Right forelimb (tissue), 1 donor: ENCODE measurements around the gene SGIP1.
"Not testable (repeated sequence)": the region's sequence is repeated elsewhere in the genome, so short reads cannot be mapped to it uniquely, and the experiment has no call there.

ENCODE experiments used
- DNase-seq: peaks from one replicate; pipeline ENCODE4 v3.0.0-alpha.2; 2018

SGIP1 gene

DNA sequence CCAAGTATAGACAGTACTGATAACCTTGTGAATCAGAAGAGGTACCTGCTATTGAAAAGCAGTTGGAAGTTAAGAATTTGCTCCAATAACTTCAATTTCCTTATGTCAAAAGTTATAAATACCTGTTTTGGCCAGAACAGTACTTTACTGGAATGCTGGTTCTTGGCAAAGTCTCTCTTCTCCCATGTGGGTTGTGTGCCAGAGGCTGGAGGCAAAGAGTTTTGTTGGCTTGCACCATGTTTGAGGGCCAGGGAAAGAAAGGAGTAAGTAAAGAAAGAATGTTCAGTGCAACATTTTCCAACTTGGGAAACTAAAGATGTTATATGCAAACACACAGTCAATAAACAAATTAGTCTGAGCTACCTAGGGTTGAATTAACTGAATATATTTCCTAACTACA lies 151.3 kb downstream of the SGIP1 start:
- no peak for DNase-seq

DNA sequence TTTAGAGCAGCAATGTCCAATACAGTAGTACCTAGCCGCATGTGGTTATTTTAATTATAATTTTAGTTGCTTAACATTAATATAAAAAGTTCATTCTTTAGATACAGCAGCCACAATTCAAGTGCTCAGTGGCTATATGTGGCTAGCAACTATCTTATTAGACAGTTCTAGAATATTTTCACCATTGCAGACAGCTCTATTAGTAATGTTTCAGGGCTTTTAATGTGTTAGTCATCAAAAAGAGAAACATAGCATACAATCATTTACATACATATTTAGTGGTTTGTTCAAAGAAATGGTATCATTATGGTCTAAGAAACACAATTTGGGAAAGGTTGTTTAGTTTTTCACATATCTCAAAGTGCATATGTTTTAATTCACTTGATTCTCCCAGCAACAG lies 151.7 kb downstream of the SGIP1 start:
- no peak for DNase-seq

DNA sequence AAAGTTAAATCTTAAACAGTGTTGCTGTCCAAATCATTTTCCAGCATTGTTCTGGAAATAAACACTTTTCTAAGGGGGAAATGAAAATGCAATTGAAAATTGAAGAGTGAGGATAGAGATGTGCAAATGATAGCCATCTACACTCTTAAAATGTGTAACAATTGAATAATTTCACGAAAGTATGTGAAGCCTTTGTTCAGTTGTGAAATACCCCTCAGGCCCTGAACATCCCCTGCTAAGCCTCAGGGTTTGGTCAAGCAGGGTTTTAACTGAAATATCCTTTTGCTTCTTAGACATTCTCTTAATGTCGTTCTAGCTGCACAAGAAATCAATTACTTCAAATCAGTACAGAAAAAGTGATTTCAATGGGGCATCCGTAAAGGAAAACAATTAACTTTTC lies 152.5 kb downstream of the SGIP1 start:
- DNase-seq, result no peak

DNA sequence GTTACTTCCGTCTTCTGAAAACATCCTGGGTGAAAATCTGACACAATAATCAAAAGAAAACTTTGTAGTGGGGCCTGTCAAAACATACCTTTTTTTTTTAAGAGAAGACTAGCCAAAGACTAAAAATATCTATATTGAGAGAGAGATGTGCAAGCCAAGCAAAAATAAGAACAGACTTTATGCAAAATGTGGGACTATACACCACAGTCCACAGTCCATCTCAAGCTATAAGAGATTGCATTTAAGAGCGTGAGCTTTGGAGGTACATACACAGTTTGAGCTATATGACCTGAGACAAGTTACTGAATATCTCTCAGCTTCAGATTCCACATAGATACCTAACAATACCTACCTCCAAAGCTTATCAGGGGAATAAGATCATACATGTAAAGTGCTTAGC lies 153.4 kb downstream of the SGIP1 start:
- no peak for DNase-seq

DNA sequence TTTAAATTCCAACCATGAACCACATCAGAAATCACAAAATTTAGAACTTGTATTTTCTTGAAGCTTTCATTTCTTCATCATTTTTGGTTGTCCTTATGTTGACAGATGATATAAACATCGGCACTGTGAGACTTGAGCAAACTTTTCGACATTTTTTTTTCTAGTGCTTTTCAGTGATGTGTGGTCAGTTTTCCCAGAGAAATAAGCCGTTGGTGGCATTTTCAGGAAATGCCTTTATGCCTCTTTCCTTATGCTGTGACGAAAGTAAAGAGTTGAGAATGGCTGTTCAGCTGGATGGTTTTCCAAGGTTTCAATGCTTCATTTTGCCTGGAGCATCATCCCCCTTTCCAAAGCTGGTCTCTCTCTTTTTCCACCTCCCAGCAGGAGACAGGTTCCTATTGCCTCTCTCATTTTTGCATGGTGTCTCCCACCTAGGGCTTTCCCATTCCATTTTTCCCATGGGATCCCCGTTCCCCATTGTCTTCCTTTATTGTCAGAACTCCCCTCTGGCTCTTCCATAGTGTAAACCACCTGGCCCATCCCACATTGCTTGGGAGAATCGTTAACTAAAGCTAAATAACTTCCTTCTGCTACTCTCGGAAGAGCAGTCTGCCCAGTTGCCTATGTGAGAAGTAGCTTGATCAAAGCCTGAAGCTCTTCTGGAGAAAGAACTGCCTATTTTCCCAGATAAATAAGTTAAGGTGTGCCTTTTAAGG lies 156.9 kb downstream of the SGIP1 start:
- DNase-seq, result no peak

DNA sequence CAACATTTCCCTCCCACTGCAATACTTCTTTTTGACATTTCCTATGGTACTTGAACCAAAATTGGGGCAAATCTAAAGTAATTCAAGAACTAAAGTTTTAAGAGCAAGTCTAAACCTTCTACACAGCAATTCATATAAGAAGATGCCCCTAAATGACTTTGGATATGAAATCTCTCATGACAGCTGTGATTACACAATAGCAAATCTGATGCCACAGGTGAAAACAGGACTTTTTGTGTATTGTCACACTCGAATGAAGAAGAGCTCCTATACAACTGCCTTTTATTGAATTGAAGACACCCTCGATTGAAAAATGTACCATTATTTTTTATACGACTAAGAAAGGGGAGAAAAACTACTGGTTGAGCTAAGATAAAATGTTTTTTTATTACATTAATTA lies 158.7 kb downstream of the SGIP1 start:
- no peak for DNase-seq

DNA sequence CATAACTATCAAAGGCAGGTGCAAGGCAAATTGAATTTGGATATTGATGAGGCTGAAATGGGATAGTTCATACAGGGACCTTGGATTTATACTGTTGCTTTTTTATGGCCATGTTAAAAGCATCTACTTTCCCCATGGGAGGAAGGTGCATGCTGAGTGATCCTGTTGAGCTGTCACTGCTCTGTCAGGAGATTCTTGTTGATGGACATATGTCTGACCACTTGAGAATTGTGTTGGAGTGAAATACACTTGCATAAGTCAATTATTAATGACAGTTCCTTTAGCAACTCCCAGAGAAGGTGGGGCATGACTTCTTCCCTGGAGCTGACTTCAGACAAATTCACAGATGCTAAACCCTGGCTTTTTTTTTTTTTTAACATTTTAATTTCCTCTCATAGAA lies 159.9 kb downstream of the SGIP1 start:
- DNase-seq, result no peak

DNA sequence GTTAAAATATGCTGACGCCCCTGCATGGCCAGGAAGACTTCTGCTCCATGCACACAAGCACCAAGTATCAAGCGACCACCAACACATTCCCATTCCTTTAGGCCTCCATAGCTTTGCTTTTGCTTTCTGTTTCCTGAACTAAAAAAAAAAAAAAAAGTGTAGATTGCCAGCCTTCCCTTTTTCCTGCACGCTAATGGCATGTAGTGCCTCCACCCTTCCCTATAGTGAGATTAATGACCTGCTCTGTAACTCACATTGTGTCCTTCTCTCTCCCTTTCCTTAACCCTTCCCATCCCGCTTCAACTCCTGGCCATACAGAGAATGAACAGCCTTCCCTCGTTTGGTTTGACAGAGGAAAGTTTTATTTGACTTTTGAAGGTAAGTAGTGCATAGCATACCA lies 161.2 kb downstream of the SGIP1 start:
- no peak for DNase-seq

DNA sequence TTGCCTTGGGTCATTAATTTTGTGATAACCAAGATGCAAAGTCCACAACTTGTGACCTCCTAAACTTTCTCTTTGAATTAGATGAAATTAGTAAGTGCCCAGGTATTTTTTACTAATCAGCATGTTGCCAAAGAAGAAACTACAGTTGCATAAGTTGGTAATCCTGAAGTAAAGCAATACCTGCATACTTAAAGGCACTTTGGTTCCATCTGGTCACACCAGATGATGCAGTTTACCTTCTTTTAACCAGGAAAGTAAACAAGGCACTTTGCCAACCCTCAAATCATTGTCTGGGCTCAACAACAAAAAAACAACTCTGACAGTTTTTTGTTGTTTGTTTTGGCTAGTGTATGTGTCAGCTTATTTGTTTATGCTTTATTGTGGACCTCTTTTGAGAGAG lies 162.8 kb downstream of the SGIP1 start:
- no peak for DNase-seq

DNA sequence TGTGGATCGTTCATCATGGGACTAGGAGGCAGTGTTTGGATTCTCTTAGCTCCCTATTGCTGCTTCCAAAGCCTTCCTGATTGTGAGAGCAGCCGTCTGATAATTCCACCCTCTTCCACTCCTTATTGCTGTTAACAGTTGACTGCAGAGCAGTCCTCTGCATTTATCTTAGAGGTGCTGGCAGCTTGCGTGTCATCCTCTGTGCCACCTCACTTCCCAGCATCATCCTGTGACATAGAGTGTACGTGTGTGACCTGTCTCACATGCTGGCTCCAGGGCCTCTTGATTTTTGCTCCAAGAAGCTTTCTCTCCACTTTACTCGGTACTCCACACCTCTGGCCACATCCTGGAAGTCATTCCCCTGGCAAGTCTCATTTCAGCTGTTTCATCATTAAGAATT lies 165.3 kb downstream of the SGIP1 start:
- no peak for DNase-seq

DNA sequence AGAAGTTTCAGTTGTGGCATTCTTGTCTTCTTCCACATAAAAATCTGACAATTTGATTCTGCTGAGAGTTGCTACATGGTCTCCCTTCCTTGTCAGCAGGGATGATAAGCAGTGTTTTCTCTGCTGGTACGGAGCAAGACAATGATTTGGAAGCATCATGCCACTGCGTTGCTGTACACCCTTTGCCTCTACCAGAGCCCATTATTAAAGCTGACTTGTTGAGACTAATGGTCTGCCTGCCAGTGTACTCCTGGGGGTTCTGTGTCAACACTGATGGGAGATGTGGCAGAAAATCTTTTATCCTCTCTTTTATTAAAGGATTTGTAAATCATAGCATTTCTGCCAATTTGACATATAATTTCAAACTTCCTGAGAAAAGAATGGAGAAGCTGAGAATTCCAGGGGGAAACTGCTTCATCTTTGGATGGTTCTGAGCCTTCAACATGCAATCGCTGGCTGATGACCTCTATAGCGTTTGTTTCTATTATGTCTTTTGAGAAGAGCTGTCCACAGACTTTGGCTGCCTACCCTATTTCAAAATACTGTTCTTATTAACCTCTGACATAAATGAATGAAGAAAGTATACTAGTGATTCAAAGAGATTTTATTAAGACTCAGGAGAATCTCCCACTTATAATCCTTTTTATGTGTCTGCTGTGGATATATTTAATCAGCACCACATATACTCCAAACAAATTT lies 170.4 kb downstream of the SGIP1 start:
- DNase-seq, result no peak

DNA sequence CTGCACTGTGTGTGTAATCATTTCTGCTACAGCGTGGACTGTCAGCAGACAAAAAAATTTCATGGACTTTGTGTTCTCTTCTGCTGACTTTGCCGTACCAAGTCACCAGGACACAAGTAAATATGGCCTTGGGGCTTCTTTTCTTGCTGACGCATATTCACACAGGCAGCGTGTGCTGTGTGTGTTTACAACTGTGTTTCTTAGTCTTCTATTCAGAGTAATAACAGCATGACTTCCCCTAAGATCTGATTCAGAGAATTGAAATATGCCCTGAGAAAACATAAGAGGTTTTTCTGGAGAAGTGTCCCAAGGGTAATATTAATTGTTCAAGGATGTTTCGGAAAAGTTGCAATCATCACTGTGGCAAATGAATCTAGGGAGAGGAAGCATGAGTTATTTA lies 171.2 kb downstream of the SGIP1 start:
- DNase-seq, result no peak

DNA sequence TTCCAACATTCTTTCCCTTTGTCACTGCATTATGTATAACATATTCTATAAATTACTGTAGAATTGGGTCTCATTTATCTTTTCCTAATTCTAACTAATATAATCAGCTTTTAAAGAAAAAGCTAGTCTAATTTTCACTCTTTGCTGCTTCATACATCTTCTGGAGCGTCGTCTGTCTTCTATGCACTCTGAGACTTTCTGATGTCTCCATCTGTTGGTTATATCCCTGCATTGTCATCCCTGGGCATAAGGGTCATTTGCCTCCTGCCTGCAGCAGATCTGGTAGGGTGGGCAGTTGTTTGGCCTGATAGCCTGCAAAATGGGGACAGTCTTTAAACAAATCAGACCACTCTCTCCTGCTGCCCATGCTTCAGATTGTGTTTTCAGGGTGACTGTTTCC lies 177.5 kb downstream of the SGIP1 start:
- DNase-seq, result no peak

DNA sequence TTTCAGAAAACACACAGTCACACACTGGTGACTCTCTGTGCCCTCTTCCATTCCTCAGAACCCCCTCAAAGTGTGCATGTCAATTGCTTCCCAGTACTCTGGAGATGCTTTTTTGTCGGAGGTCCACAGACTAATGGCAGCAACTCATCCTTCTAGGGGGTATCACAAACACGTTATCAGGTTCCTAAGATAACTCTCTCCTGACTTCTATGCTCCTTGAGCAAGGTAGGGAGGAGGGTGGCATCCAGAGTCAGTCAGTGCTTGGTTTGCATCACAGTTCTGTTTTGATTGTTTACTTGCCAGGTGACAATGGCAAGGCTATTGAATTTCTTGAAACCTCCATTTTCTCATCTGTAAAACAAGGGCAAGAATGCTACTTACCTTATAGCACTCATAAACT lies 178.9 kb downstream of the SGIP1 start:
- no peak for DNase-seq

DNA sequence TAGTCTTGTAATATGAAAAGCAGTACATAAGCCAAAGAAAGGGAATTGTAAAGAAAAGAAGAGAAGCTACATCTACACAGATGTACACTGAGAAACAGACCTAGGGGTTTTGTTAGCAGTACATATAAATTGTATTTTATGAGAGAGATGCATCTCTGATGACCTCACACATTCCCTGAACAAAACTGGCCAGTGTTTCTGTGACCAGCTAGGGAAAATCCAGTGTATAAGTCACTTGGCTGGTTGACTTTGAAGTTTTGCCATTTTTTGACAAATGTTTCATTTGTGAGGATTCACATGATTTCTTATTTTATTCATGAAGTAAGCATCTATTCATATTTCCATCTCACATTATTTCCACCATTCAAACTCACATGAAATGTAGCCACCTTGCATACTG lies 190.0 kb downstream of the SGIP1 start:
- no peak for DNase-seq

DNA sequence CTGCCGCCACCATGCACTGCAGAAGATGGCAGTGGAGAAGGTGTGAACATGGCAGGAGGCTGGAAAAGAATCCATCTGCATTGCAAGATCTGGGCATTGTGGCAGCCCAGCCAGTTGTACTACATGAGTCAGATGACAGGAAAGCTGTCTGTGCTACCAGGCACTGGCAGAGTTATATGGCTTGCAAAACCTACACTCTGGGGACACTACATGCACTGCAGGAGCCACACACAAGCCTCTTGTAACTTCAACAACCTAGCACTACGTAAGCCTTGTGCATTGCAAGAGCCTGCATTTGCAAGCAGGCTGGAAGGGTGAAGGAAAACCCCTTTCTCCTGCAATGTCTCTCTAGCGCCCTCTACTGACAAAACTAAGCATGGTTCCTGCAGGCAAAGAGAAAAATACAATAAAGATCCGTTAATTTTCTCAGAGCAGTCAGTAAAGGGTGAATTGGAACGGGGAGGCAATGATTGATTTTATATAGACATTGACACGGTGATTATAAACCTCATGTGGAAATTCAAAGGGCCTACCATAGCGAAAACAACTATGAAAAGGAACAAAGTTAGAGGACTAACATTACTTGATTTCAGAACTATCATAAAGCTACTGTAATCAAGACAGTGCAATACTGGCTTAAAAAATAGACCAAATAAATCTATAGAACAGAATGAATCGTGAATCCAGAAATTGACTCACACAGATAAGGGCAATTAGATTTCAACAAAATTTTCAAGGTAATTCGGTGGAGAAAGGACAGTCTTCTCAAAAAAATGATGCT lies 192.1 kb downstream of the SGIP1 start:
- peak; percentile 51 for DNase-seq

DNA sequence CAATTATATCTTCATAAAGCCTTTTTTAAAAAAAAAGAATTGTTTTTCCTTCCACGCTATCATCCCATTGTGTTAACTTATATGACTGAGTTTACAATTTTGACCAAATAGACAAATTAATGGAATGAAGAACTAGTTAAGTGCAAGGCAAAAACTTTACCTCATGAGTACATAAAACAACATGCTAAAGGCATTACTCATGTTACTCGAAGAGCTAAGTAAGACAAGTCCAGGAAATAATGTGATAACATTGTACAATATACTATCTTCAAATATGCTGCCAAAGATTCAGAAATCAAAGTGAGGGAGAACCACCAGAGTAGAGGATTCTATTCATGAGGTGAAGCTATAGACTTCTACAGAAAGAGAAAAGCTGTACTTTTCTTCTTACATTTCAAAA lies 194.1 kb downstream of the SGIP1 start:
- no peak for DNase-seq

DNA sequence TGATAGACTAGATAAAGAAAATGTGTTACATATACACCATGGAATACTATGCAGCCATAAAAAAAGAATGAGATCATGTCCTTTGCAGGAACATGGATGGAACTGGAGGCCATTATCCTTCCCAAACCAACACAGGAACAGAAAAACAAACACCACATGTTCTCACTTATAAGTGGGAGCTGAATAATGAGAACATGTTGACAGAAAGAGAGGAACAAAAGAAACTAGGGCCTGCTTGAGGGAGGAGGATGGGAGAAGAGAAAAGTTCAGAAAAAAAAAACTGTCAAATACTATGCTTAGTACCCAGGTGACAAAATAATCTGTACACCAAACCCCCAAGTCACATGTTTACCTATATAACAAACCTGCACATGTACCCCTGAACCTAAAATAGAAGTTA lies 194.8 kb downstream of the SGIP1 start:
- DNase-seq, result not testable (repeated sequence)

DNA sequence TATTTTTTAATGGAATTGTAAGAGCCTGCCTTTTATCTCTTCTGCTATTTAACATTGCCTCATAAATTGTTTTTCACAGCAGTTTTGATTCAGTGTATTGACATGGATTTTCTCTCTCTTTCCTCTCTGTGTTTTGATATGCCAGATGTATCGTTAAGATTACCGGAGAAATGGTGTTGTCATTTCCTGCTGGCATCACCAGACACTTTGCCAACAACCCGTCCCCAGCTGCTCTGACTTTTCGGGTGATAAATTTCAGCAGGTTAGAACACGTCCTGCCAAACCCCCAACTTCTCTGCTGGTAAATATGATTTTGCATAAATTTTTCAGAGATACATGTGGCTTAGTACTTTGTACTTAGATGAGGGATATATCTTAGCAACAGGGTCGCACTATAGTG lies 195.2 kb downstream of the SGIP1 start:
- no peak for DNase-seq

DNA sequence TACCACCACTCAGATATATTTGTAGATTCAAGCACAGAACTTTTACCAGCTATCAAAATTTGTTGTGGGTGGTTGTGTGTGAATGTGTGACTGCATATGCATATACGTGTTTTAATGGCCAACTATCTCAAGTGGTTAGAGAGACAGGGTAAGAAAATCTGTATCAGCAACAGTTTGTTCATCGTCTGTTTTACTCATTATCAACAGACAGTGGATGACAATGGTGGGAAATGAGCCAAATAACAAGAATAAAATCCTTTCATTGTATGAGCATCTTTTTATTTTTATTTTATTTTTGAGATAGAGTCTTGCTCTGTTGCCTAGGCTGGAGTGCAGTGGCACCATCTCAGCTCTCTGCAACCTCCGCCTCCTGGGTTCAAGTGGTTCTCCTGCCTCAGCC lies 195.6 kb downstream of the SGIP1 start:
- DNase-seq, result no peak

DNA sequence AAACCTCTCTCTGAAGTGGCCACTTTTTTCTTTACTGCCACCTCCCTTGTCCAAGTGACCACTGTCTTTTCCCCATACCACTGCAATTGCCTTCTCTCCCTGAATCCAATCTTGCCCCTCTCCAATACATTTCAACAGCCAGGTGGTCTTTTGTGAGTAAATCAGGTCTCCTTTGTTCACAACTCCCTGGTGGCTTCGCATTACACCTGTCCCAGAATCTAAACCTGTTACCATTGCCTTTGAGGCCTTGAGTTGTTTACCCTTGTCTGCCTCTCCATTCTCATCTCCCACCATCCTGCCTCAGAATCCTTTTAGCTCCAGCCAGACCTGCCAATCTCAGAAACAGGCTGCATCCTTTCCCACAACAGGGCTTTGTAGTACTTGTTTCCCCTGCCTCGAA lies 196.5 kb downstream of the SGIP1 start:
- DNase-seq, result no peak

DNA sequence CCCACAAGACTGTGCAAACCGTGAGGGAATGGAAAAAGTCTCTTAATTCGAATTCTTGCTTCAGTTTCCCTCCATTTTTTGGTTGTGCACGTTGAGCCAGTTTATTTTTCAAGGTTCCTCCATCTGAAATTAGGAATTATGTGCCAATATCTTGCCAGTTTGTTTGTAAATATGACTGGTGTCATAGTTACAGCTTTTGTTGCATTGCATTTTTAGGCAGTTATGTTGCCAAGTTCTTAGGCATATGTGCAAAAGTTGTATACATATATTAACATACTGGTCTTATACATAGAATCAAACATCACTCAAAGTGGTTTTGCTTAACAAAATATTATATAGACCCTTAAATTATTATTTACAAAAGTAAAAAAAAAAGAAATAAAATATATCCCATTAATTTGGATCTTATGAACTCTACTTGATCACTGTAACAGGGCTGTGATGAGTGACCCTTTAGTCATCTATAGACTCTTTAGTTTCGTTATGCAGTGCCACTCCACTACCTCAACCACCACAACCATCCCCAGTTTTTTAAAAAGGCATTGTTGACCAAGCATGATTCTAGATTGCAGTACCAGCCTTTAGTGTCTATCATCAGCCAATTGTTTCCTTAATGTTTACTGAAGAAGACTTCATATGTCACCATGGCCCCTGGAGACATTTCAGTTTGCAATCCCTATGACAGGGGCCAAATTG lies 197.4 kb downstream of the SGIP1 start:
- no peak for DNase-seq

DNA sequence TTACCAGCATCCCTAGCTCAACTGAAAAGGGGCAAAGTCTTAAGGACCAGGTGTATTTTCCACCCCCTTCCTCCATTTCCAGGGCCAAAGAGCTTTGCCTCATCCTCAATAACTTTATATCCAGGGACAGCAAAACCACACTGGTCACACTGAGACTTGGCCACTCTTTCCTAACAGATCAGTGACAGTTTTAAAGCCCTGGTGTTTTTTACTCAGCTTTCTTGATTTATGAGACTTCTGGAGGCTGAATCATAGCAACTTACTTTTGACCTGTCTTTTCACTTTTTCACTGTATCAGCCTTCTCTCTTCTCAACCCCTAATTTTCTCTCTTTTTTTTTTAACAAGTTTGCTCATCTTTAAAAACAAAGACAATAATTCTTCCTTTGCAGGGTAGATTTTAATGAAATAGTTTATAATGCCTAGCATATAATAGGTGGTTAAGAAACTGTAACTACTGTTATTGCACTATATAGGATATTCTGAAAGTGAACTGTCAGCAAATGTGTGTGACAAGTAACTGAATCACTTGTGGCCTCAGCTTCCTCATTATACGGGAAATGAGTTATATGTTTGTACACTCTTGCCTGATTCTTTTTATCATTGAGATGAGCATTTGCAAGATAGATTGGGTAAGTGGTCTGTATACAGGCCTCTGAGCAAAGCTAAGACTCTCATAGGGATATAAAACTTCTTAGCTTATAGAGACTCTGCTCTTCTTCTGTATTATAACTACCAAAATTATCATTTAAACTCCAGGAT lies 198.6 kb downstream of the SGIP1 start:
- no peak for DNase-seq
